Measurements from ENCODE around the gene ZNF182. TPM values are rescaled to one million over a fixed set of nuclear protein-coding genes. Genes with fewer than 3 reads are reported as not detected.
"Not testable (repeated sequence)": the region's sequence is repeated elsewhere in the genome, so short reads cannot be mapped to it uniquely, and the experiment has no call there.

Gene ZNF182
- total and polyA plus RNA-seq, 2 donors = 6.0 to 13.7 TPM

GRCh38 chrX:47936940-47937317 lies 66.9 kb downstream of the ZNF182 start:
- Histone ChIP-seq H3K27me3 (ENCODE audit: control insufficient read depth in 2 of 2, insufficient read depth in 1 of 2, low read length in 1 of 2) (no peaks in the 10 kb centered on the region), H3K36me3 (ENCODE audit: control insufficient read depth in 2 of 2, insufficient read depth in 2 of 2, low read length in 1 of 2) (no peaks in the 10 kb centered on the region), H3K4me1 (ENCODE audit: control insufficient read depth in 2 of 2, insufficient read depth in 2 of 2, low read length in 2 of 2) (peaks cover 0 to 3% of the 10 kb centered on the region in 2 donors), H3K27ac (ENCODE audit: low read depth in 1 of 2, low read length in 1 of 2) (peak overlapping the region in 1 of 2 donors; percentile 84), H3K4me3 (ENCODE audit: low read length in 2 of 2) (peak overlapping the region; percentile 30 to 44), H3K9me3 (ENCODE audit: control insufficient read depth in 2 of 2, insufficient read depth in 1 of 2, low read length in 1 of 2) (no peaks in the 10 kb centered on the region)
- peak in 2 of 9 donors; percentile 0 to 9 for DNase-seq (ENCODE audit: low read depth in 6 of 9, low spot score in 9 of 9)
- 41% methylated on average over 3 of the region's 3 CpGs for WGBS

DNA sequence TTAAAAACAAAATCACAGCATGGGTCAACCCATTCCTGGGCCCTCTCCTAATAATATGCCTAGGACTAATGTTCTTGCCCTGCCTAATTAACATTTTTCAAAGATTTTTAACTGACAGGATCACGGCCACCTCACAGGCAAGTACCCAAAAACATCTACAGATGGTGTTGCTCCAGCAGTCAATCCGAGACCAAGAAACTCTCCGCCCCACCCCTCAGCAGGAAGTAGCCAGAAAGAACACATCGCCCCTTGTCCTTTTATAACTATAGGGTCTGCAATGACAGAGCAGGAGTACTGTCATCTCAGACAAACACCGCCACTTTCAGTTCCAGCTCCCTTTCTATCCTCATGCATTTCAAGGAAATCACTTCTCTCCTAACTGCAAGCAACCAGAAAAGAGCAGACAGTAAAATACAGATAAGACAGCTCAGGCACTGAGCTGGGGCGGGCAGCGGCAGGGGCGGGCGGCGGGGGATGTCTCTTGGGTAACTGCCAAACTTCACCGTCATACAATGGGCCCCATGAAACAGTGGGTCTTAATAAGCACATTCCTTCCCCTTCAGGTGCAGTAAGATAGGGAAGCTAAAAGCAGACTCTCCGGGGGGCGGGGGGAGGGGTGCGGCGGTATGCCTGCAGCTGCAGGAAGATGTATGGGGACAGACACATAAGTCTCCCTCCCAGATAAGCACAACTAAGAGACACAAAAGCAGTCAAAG lies 67.4 kb downstream of the ZNF182 start:
- WGBS = 2% methylated on average over 14 of the region's 15 CpGs
- peak overlapping the region; percentile 30 to 44 for H3K4me3 ChIP-seq (ENCODE audit: low read length in 2 of 2)

DNA sequence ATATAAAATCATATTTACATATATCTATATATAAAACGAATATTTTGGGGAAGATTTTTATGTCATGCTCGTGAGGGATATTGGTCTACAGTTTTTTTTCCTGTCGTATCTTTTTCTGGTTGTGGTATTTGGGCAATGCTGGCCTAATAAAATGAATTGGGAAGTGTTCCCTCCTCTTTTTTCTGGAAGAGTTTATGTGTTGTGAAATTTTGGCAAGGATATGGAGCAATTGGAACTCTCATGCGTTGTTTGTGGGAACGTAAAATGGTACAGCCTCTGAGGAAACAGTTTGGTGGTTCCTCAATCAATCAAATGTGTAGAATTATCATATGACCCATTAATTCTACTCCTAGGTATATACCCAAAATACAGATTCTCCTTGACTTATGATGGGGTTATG lies 69.8 kb downstream of the ZNF182 start:
- Histone ChIP-seq H3K4me1 (ENCODE audit: control insufficient read depth in 2 of 2, insufficient read depth in 2 of 2, low read length in 2 of 2) (peaks cover 0 to 3% of the 10 kb centered on the region in 2 donors), H3K9me3 (ENCODE audit: control insufficient read depth in 2 of 2, insufficient read depth in 1 of 2, low read length in 1 of 2) (no peaks in the 10 kb centered on the region), H3K4me3 (ENCODE audit: low read length in 2 of 2) (no peak overlapping the region), H3K27me3 (ENCODE audit: control insufficient read depth in 2 of 2, insufficient read depth in 1 of 2, low read length in 1 of 2) (no peaks in the 10 kb centered on the region), H3K36me3 (ENCODE audit: control insufficient read depth in 2 of 2, insufficient read depth in 2 of 2, low read length in 1 of 2) (no peaks in the 10 kb centered on the region), H3K27ac (ENCODE audit: low read depth in 1 of 2, low read length in 1 of 2) (no peak overlapping the region)
- WGBS = 95% methylated on average over 5 of the region's 5 CpGs
- no peak for DNase-seq (ENCODE audit: low read depth in 6 of 9, low spot score in 9 of 9)

More for the DNA sequence above, 67.4 kb downstream of the ZNF182 start:
- Histone ChIP-seq H3K27me3 (ENCODE audit: control insufficient read depth in 2 of 2, insufficient read depth in 1 of 2, low read length in 1 of 2) (no peaks in the 10 kb centered on the region), H3K9me3 (ENCODE audit: control insufficient read depth in 2 of 2, insufficient read depth in 1 of 2, low read length in 1 of 2) (no peaks in the 10 kb centered on the region), H3K27ac (ENCODE audit: low read depth in 1 of 2, low read length in 1 of 2) (peak overlapping the region; percentile 58 to 84), H3K4me1 (ENCODE audit: control insufficient read depth in 2 of 2, insufficient read depth in 2 of 2, low read length in 2 of 2) (peaks cover 0 to 3% of the 10 kb centered on the region in 2 donors), H3K36me3 (ENCODE audit: control insufficient read depth in 2 of 2, insufficient read depth in 2 of 2, low read length in 1 of 2) (no peaks in the 10 kb centered on the region)
- peak; percentile 8 to 67 (median 26) for DNase-seq (ENCODE audit: low read depth in 6 of 9, low spot score in 9 of 9)

GRCh38 chrX:47931970-47932369 lies 71.8 kb downstream of the ZNF182 start:
- not testable (repeated sequence) for H3K27me3 ChIP-seq (ENCODE audit: control insufficient read depth in 2 of 2, insufficient read depth in 1 of 2, low read length in 1 of 2); H3K9me3 ChIP-seq (ENCODE audit: control insufficient read depth in 2 of 2, insufficient read depth in 1 of 2, low read length in 1 of 2); H3K4me1 ChIP-seq (ENCODE audit: control insufficient read depth in 2 of 2, insufficient read depth in 2 of 2, low read length in 2 of 2); H3K36me3 ChIP-seq (ENCODE audit: control insufficient read depth in 2 of 2, insufficient read depth in 2 of 2, low read length in 1 of 2); H3K27ac ChIP-seq (ENCODE audit: low read depth in 1 of 2, low read length in 1 of 2); H3K4me3 ChIP-seq (ENCODE audit: low read length in 2 of 2); DNase-seq (ENCODE audit: low read depth in 6 of 9, low spot score in 9 of 9)
- 100% methylated on average over 3 of the region's 3 CpGs for WGBS

DNA sequence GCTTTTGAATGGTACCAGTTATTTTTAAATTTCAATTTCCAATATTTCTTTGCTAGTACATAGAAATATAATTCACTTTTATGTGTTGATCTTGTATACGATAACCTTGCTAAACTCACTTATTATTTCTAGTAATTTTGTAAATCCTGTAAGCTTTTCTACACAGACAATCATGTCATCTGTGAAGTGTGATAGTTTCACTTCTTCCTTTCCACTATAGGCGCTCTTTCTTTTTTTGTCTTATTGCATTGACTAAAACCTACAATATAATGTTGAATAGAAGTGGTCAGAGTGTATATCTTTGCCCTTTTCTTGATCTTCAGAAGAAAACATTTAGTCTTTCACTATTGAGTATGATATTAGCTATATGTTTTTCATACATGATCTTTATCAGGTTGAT lies 76.6 kb downstream of the ZNF182 start:
- Histone ChIP-seq H3K9me3 (ENCODE audit: control insufficient read depth in 2 of 2, insufficient read depth in 1 of 2, low read length in 1 of 2) (no peaks in the 10 kb centered on the region), H3K27me3 (ENCODE audit: control insufficient read depth in 2 of 2, insufficient read depth in 1 of 2, low read length in 1 of 2) (no peaks in the 10 kb centered on the region), H3K36me3 (ENCODE audit: control insufficient read depth in 2 of 2, insufficient read depth in 2 of 2, low read length in 1 of 2) (no peaks in the 10 kb centered on the region), H3K4me3 (ENCODE audit: low read length in 2 of 2) (no peak overlapping the region), H3K27ac (ENCODE audit: low read depth in 1 of 2, low read length in 1 of 2) (no peak overlapping the region), H3K4me1 (ENCODE audit: control insufficient read depth in 2 of 2, insufficient read depth in 2 of 2, low read length in 2 of 2) (no peaks in the 10 kb centered on the region)
- no peak for DNase-seq (ENCODE audit: low read depth in 6 of 9, low spot score in 9 of 9)
- WGBS = 94% methylated on average over 2 of the region's 2 CpGs

Other genes with a start within 250 kb of the ZNF182 start
- gene ZNF81, start 167.1 kb downstream of the ZNF182 start, total RNA-seq = 7.7 TPM
- gene ZNF81, start 167.1 kb downstream of the ZNF182 start, polyA plus RNA-seq = 2.3 TPM
- not detected for gene SPACA5, start 3.0 kb upstream of the ZNF182 start, total RNA-seq
- gene SPACA5, start 3.0 kb upstream of the ZNF182 start, polyA plus RNA-seq = 0.71 TPM
- 1.3 TPM for gene ZNF630, start 67.7 kb upstream of the ZNF182 start, total RNA-seq
- 1.7 TPM for gene ZNF630, start 67.7 kb upstream of the ZNF182 start, polyA plus RNA-seq
- gene SPACA5B, start 126.6 kb upstream of the ZNF182 start, total RNA-seq = not detected
- gene SPACA5B, start 126.6 kb upstream of the ZNF182 start, polyA plus RNA-seq = not detected
- gene SSX5, start 192.8 kb upstream of the ZNF182 start, total RNA-seq = not detected
- not detected for gene SSX5, start 192.8 kb upstream of the ZNF182 start, polyA plus RNA-seq

All from thymus (tissue), 11 donors.